ENCODE results near the gene BLMH.

The BLMH gene

DNA sequence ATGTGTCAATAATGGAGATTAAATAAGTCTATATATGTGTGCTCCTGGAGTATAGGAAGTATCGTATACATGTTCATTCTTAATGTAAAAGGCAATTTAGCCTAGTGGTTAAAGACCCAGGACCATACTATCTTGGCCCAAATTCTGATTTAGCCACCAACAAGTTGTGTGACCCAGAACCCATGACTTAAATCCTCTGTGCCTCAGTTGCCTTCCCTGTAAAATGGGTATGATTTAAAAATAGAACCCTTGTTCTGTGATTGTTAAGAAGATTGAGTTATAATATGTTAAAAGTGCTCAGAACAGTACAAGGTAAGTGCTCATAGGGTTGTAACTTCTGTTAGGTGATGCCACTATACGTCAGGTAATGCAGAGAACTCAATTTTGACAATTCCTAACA, 18.8 kb upstream of the BLMH start:
- no peaks in the 10 kb centered on the region for H3K79me2 ChIP-seq (ENCODE audit: insufficient read depth, low read length)
- no peak overlapping the region for H3K4me2 ChIP-seq (ENCODE audit: low read depth, low read length, poor library complexity, severe bottlenecking)
- H3K4me1 ChIP-seq (ENCODE audit: insufficient read depth, low read length, poor library complexity, severe bottlenecking) = no peaks in the 10 kb centered on the region
- no peak overlapping the region for H3K4me3 ChIP-seq (ENCODE audit: low read length, poor library complexity, severe bottlenecking)
- no peaks in the 10 kb centered on the region for H3K9me2 ChIP-seq (replicated peaks; ENCODE audit: low read depth, low read length)
- no peaks in the 10 kb centered on the region for H3K27me3 ChIP-seq (ENCODE audit: insufficient read depth, low read length, poor library complexity, severe bottlenecking)
- TF ChIP-seq, protein P1, sequence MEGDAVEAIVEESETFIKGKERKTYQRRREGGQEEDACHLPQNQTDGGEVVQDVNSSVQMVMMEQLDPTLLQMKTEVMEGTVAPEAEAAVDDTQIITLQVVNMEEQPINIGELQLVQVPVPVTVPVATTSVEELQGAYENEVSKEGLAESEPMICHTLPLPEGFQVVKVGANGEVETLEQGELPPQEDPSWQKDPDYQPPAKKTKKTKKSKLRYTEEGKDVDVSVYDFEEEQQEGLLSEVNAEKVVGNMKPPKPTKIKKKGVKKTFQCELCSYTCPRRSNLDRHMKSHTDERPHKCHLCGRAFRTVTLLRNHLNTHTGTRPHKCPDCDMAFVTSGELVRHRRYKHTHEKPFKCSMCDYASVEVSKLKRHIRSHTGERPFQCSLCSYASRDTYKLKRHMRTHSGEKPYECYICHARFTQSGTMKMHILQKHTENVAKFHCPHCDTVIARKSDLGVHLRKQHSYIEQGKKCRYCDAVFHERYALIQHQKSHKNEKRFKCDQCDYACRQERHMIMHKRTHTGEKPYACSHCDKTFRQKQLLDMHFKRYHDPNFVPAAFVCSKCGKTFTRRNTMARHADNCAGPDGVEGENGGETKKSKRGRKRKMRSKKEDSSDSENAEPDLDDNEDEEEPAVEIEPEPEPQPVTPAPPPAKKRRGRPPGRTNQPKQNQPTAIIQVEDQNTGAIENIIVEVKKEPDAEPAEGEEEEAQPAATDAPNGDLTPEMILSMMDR (conservative IDR thresholded peaks at IDR 0.05; ENCODE audit: low read length) = no peak
- TF ChIP-seq EZH2phosphoT487 (IDR thresholded peaks at IDR 0.05; ENCODE audit: borderline replicate concordance) = no peak
- no peak overlapping the region for H2AFZ ChIP-seq (ENCODE audit: low read length)
- H3K36me3 ChIP-seq (ENCODE audit: insufficient read depth, low read length) = no peaks in the 10 kb centered on the region
- H4K20me1 ChIP-seq (ENCODE audit: insufficient read depth, low read length, poor library complexity, severe bottlenecking) = no peaks in the 10 kb centered on the region
- H3K9me3 ChIP-seq (ENCODE audit: insufficient read depth, low read depth, low read length) = no peaks in the 10 kb centered on the region
- H3F3A ChIP-seq (ENCODE audit: low read depth) = no peaks in the 10 kb centered on the region
- no peak overlapping the region for H3K9ac ChIP-seq (ENCODE audit: low read depth, low read length, poor library complexity, severe bottlenecking)

DNA sequence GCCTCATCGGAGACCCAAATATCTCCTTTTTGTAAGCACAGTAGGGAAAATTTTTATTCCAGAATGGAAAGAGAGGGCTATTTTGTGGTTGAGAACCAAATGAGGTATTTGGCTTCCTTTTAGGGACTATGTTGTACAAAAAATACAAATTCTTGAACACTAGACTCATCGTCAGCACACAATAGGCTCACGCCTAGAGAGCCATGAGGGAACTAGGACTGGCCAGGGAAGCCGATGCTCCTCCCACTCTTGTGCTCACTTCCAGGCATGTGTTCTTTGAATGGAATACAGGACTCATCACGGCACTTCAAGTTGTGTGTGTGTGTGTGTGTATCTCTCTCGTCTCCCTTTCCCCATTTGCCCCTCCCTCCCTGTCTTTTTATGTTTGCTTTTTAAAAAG, 17.8 kb upstream of the BLMH start:
- Histone ChIP-seq H3K4me2 (ENCODE audit: low read depth, low read length, poor library complexity, severe bottlenecking) (no peak overlapping the region), H3F3A (ENCODE audit: low read depth) (no peaks in the 10 kb centered on the region), H3K4me1 (ENCODE audit: insufficient read depth, low read length, poor library complexity, severe bottlenecking) (no peaks in the 10 kb centered on the region), H3K36me3 (ENCODE audit: insufficient read depth, low read length) (no peaks in the 10 kb centered on the region), H3K9me2 (replicated peaks; ENCODE audit: low read depth, low read length) (no peaks in the 10 kb centered on the region), H3K4me3 (ENCODE audit: low read length, poor library complexity, severe bottlenecking) (no peak overlapping the region), H3K9ac (ENCODE audit: low read depth, low read length, poor library complexity, severe bottlenecking) (no peak overlapping the region), H3K79me2 (ENCODE audit: insufficient read depth, low read length) (no peaks in the 10 kb centered on the region), H3K9me3 (ENCODE audit: insufficient read depth, low read depth, low read length) (no peaks in the 10 kb centered on the region), H4K20me1 (ENCODE audit: insufficient read depth, low read length, poor library complexity, severe bottlenecking) (no peaks in the 10 kb centered on the region), H3K27me3 (ENCODE audit: insufficient read depth, low read length, poor library complexity, severe bottlenecking) (no peaks in the 10 kb centered on the region), H2AFZ (ENCODE audit: low read length) (no peak overlapping the region)
- TF ChIP-seq, protein P1 (conservative IDR thresholded peaks at IDR 0.05; ENCODE audit: low read length) = no peak
- no peak for TF ChIP-seq EZH2phosphoT487 (IDR thresholded peaks at IDR 0.05; ENCODE audit: borderline replicate concordance)

DNA sequence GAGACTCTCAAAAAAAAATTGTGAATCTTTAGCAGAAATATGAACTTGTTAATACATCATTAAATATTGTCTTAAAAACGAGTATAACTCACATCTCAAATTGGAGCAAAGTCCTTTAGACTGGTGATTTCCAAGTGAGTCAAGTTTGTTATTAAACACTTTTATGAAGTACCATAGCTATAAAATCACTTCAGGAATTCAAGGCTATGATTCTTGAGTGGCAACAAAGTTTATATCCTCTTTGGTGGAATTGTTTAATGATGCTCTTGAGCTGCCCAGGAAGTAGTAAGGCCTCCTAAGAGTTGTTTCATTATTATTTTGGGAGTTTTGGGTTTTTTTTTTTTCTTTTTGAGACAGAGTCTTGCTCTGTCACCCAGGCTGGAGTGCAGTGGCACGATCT, 16.7 kb upstream of the BLMH start:
- Histone ChIP-seq H3K9me3 (ENCODE audit: insufficient read depth, low read depth, low read length) (no peaks in the 10 kb centered on the region), H3K27me3 (ENCODE audit: insufficient read depth, low read length, poor library complexity, severe bottlenecking) (no peaks in the 10 kb centered on the region), H2AFZ (ENCODE audit: low read length) (no peak overlapping the region), H3K9ac (ENCODE audit: low read depth, low read length, poor library complexity, severe bottlenecking) (no peak overlapping the region), H3K36me3 (ENCODE audit: insufficient read depth, low read length) (no peaks in the 10 kb centered on the region), H3K4me2 (ENCODE audit: low read depth, low read length, poor library complexity, severe bottlenecking) (no peak overlapping the region), H4K20me1 (ENCODE audit: insufficient read depth, low read length, poor library complexity, severe bottlenecking) (no peaks in the 10 kb centered on the region), H3K79me2 (ENCODE audit: insufficient read depth, low read length) (no peaks in the 10 kb centered on the region), H3K9me2 (replicated peaks; ENCODE audit: low read depth, low read length) (no peaks in the 10 kb centered on the region), H3K4me3 (ENCODE audit: low read length, poor library complexity, severe bottlenecking) (no peak overlapping the region), H3K4me1 (ENCODE audit: insufficient read depth, low read length, poor library complexity, severe bottlenecking) (no peaks in the 10 kb centered on the region), H3F3A (ENCODE audit: low read depth) (no peaks in the 10 kb centered on the region)
- TF ChIP-seq, protein P1 (conservative IDR thresholded peaks at IDR 0.05; ENCODE audit: low read length) = no peak
- TF ChIP-seq EZH2phosphoT487 (IDR thresholded peaks at IDR 0.05; ENCODE audit: borderline replicate concordance) = no peak
